K562 (cell line): ENCODE data around the gene CACNA2D3. TPM values are rescaled to one million over a fixed set of nuclear protein-coding genes. Genes with fewer than 3 reads are reported as not detected.

Experiments used
- ATAC-seq: fragments of 200-7000 bp; cut with Tn5 transposase; 3 replicates; pipeline ENCODE4 v1.9.1; 2020; ENCODE audit warnings: moderate library complexity
- BruUV-seq: library from RNA; stranded (reverse); fragments of 400-500 nt; replicated peaks from 2 replicates; lab custom pipeline; 2021; lab: Mats Ljungman, UMichigan
- CTCF ChIA-PET: fragments of 300-600 bp; formaldehyde crosslinking; extraction: SDS; loops from one replicate; lab custom pipeline; 2021; ENCODE audit warnings: low intra/inter-chr PET ratio; lab: Yijun Ruan, JAX
- POLR2A ChIA-PET: fragments of 300-600, 350-650 bp; sonication (Branson Sonifier 250); formaldehyde crosslinking; extraction: SDS; loops from one replicate; lab custom pipeline; 2021; ENCODE audit warnings: antibody characterized with exemption, inconsistent platforms; lab: Yijun Ruan, JAX
- DNase-seq, 4 experiments: peaks; one replicate each; pipeline versions ENCODE4 v3.0.0 to v3.0.0-alpha.2; 2011 to 2018; ENCODE audit warnings: low spot score in 3 of 4, mixed read lengths in 3 of 4; ENCODE audit errors: extremely low read depth in 1 of 4
- FAIRE-seq: peaks from 2 replicates; lab custom pipeline; 2011; peaks lifted over from hg19 to GRCh38; lab: Jason Lieb, UNC
- H2AFZ ChIP-seq: 2 replicates; pipeline ENCODE4 v1.6.0; 2011; ENCODE audit warnings: low read depth, low read length, control low read depth, inconsistent platforms
- H3K27ac ChIP-seq: fragments of 200-600 bp; 3 replicates; pipeline ENCODE4 v1.8.0; 2011; ENCODE audit warnings: low read depth, mild to moderate bottlenecking, control low read depth, inconsistent platforms, low read length, moderate library complexity, mixed read lengths; ENCODE audit errors: extremely low read depth
- H3K27me3 ChIP-seq, 2 experiments: fragments of 300-600 bp in 1 of 2; 2 replicates in 1 of 2; 3 replicates in 1 of 2; pipeline versions ENCODE4 v1.6.0 to v1.8.0; 2011; ENCODE audit warnings: inconsistent platforms in 2 of 2, low read length in 2 of 2, mild to moderate bottlenecking in 1 of 2, mixed read lengths in 1 of 2, moderate library complexity in 1 of 2; ENCODE audit not compliant: control insufficient read depth in 2 of 2, insufficient read depth in 2 of 2
- H3K36me3 ChIP-seq: fragments of 300-600 bp; 3 replicates; pipeline ENCODE4 v1.8.0; 2011; ENCODE audit warnings: mild to moderate bottlenecking, low read length, inconsistent platforms; ENCODE audit not compliant: control insufficient read depth, insufficient read depth
- H3K4me1 ChIP-seq, 2 experiments: fragments of 200-600 bp in 1 of 2; replicated peaks in 1 of 2; 2 replicates in 1 of 2; 3 replicates in 1 of 2; pipeline versions ENCODE4 v1.5.1 to v1.8.0; 2011; ENCODE audit warnings: inconsistent platforms in 2 of 2, low read length in 2 of 2, mild to moderate bottlenecking in 1 of 2, mixed read lengths in 1 of 2, moderate library complexity in 1 of 2; ENCODE audit not compliant: control insufficient read depth in 2 of 2, insufficient read depth in 2 of 2
- H3K4me2 ChIP-seq: 2 replicates; pipeline ENCODE4 v1.6.1; 2011; ENCODE audit warnings: low read length, control low read depth, inconsistent platforms, mixed read lengths; ENCODE audit not compliant: insufficient read depth
- H3K4me3 ChIP-seq: fragments of 200-600 bp; sonication (generic), shearing (Covaris generic); 2 replicates; pipeline ENCODE4 v1.5.1; 2016; ENCODE audit warnings: control low read depth, inconsistent platforms
- H3K79me2 ChIP-seq: fragments of 200-600 bp; 3 replicates; pipeline ENCODE4 v1.8.0; 2011; ENCODE audit warnings: low read length, inconsistent platforms; ENCODE audit not compliant: control insufficient read depth, insufficient read depth
- H3K9ac ChIP-seq, 2 experiments: 2 replicates each; pipeline versions ENCODE4 v1.6.0 to v1.6.1; 2011; ENCODE audit warnings: low read depth in 2 of 2, low read length in 2 of 2, control low read depth in 1 of 2, inconsistent platforms in 1 of 2, mild to moderate bottlenecking in 1 of 2, mixed read lengths in 1 of 2; ENCODE audit not compliant: insufficient read depth in 1 of 2
- H3K9me1 ChIP-seq: one replicate; pipeline ENCODE4 v1.6.0; 2011; ENCODE audit warnings: inconsistent platforms, mild to moderate bottlenecking, low read length, moderate library complexity; ENCODE audit not compliant: control insufficient read depth, insufficient read depth
- H3K9me3 ChIP-seq: replicated peaks from 2 replicates; pipeline ENCODE4 v1.5.1; 2011; ENCODE audit warnings: low read depth, low read length, inconsistent platforms; ENCODE audit not compliant: control insufficient read depth, insufficient read depth
- H4K20me1 ChIP-seq: replicated peaks from 2 replicates; pipeline ENCODE4 v1.6.1; 2011; ENCODE audit warnings: low read length, inconsistent platforms, mixed read lengths; ENCODE audit not compliant: control insufficient read depth, insufficient read depth
- ADNP ChIP-seq: fragments of 200-800 bp; sonication (Bioruptor generic); IDR thresholded peaks from 2 replicates; pipeline ENCODE4 v1.6.1; 2016; ENCODE audit warnings: missing genetic modification characterization, missing compliant biosample characterization
- CCNT2 ChIP-seq: IDR thresholded peaks from 2 replicates; pipeline ENCODE4 v1.6.1; 2011; ENCODE audit warnings: borderline replicate concordance, low read depth, mild to moderate bottlenecking, moderate library complexity, mixed read lengths, low read length; ENCODE audit not compliant: insufficient read length; ENCODE audit errors: extremely low read depth
- DACH1 ChIP-seq: fragments of 450-650 bp; IDR thresholded peaks from 2 replicates; pipeline ENCODE4 v1.6.1; 2018; ENCODE audit not compliant: partially characterized antibody
- HLTF ChIP-seq: fragments of 450-650 bp; IDR thresholded peaks from 2 replicates; pipeline ENCODE4 v1.6.1; 2016
- RBFOX2 ChIP-seq: fragments of 200-400 bp; formaldehyde crosslinking; IDR thresholded peaks from 2 replicates; pipeline ENCODE4 v1.6.1; 2017; ENCODE audit warnings: low read depth, mild to moderate bottlenecking, low read length, moderate library complexity
- SIN3A ChIP-seq, 2 experiments: fragments of 150-350 bp in 1 of 2; IDR thresholded peaks; 2 replicates each; pipeline ENCODE4 v1.6.1; 2011 to 2016; ENCODE audit warnings: borderline replicate concordance in 2 of 2, low read depth in 2 of 2, low read length in 2 of 2, mild to moderate bottlenecking in 2 of 2, moderate library complexity in 2 of 2; ENCODE audit not compliant: control insufficient read depth in 1 of 2
- TCF3 ChIP-seq: sonication (generic); formaldehyde crosslinking; IDR thresholded peaks from 2 replicates; pipeline ENCODE4 v1.4.0; 2020; ENCODE audit warnings: mild to moderate bottlenecking, missing genetic modification reagents
- WGBS: fragments of 100-300 bp; shearing (Covaris generic); methylation state at CpG from one replicate; pipeline ENCODE4 v1.1.6; 2016; ENCODE audit warnings: low coverage, mixed read lengths; ENCODE audit not compliant: insufficient coverage; ENCODE audit errors: missing lambda C conversion rate; 5-methylcytosine and 5-hydroxymethylcytosine counted together
- in situ Hi-C: fragments of 300-500 bp; cut with MboI; formaldehyde crosslinking; loops from 4 replicates; pipeline ENCODE4 v1.15.0; 2018; ENCODE audit warnings: inconsistent platforms, mixed read lengths
- intact Hi-C: fragments of 100-400 bp; cut with micrococcal nuclease; formaldehyde crosslinking; loops from 2 replicates; pipeline ENCODE4 v1.14.2; 2022
- polyA plus RNA-seq, 8 experiments: library from polyadenylated mRNA; depleted of rRNA in 4 of 8; stranded (reverse) in 5 of 8; unstranded in 3 of 8; fragments of >200 nt; fragmentation: Nextera tagmentation in 2 of 8; fragmentation: Illumina TruSeq in 1 of 8; extraction: Ambion mirVana in 2 of 8; extraction: Trizol in 1 of 8; gene quantifications; 2 replicates each; pipeline versions ENCODE4 v1.2.1 to v1.2.3, GENCODE V29; 2011 to 2014; ENCODE audit warnings: inconsistent platforms in 1 of 8, missing spikeins in 1 of 8
- total RNA-seq, 7 experiments: library from RNA; depleted of rRNA in 6 of 7; stranded (reverse); fragments of >200 nt in 6 of 7; fragmentation: Illumina TruSeq in 2 of 7; extraction: Trizol in 2 of 7; gene quantifications; 2 replicates each; pipeline versions ENCODE4 v1.2.1 to v1.2.3, GENCODE V29; 2011 to 2021; ENCODE audit warnings: low replicate concordance in 1 of 7
- TF ChIP-seq, protein P1 (sequence below): fragments of 250-450 bp; sonication (Bioruptor Pico); IDR thresholded peaks from 2 replicates; pipeline ENCODE4 v1.8.0; 2021; ENCODE audit warnings: moderate library complexity, mild to moderate bottlenecking, inconsistent platforms
- TF ChIP-seq, protein P2 (sequence below), 2 experiments: fragments of 150-350 bp in 1 of 2; IDR thresholded peaks; 2 replicates each; pipeline ENCODE4 v1.6.1; 2012 to 2016; ENCODE audit warnings: low read depth in 2 of 2, low read length in 2 of 2, mild to moderate bottlenecking in 1 of 2, moderate library complexity in 1 of 2
- TF ChIP-seq, protein P3 (sequence below): fragments of 450-650 bp; formaldehyde crosslinking; IDR thresholded peaks from 2 replicates; pipeline ENCODE4 v1.4.0; 2020; ENCODE audit warnings: mild to moderate bottlenecking
- TF ChIP-seq, protein P4 (sequence below): fragments of 250-450 bp; sonication (Bioruptor Pico); IDR thresholded peaks from 2 replicates; pipeline ENCODE4 v1.5.0; 2020; ENCODE audit warnings: mild to moderate bottlenecking

CACNA2D3 gene
- total and polyA plus RNA-seq, 9 of the 15 experiments (the other 6 are each of a cell fraction or from before 2014, with no cell fraction given), result 0.01 TPM; not detected in 8

DNA sequence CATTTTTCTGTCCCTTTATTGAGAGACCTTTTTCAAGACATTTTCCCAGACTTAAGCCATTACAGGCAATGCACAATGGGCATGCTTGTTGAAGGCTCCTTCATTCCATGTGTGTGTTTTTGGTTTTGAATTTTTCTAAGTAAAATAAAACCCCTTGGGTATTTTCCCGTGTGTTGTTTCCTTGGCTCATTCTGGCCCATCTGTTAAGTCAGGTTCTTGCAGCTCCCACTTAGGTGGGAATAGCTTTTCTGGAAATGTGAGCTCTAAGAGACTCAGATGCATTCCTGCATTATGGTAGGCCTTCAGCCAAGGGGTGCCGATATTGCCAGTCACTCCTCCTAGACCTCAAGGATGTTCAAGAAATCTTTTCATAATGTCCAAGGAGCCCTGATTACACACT is 314.9 kb downstream of the CACNA2D3 start (continued):
- TF ChIP-seq, protein P1, sequence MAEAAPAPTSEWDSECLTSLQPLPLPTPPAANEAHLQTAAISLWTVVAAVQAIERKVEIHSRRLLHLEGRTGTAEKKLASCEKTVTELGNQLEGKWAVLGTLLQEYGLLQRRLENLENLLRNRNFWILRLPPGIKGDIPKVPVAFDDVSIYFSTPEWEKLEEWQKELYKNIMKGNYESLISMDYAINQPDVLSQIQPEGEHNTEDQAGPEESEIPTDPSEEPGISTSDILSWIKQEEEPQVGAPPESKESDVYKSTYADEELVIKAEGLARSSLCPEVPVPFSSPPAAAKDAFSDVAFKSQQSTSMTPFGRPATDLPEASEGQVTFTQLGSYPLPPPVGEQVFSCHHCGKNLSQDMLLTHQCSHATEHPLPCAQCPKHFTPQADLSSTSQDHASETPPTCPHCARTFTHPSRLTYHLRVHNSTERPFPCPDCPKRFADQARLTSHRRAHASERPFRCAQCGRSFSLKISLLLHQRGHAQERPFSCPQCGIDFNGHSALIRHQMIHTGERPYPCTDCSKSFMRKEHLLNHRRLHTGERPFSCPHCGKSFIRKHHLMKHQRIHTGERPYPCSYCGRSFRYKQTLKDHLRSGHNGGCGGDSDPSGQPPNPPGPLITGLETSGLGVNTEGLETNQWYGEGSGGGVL, result no peak
- TF ChIP-seq SIN3A (IDR thresholded peaks at IDR 0.05; ENCODE audit: borderline replicate concordance in 2 of 2, control insufficient read depth in 1 of 2, low read depth in 2 of 2, low read length in 2 of 2), result no peak
- TF ChIP-seq, protein P2, sequence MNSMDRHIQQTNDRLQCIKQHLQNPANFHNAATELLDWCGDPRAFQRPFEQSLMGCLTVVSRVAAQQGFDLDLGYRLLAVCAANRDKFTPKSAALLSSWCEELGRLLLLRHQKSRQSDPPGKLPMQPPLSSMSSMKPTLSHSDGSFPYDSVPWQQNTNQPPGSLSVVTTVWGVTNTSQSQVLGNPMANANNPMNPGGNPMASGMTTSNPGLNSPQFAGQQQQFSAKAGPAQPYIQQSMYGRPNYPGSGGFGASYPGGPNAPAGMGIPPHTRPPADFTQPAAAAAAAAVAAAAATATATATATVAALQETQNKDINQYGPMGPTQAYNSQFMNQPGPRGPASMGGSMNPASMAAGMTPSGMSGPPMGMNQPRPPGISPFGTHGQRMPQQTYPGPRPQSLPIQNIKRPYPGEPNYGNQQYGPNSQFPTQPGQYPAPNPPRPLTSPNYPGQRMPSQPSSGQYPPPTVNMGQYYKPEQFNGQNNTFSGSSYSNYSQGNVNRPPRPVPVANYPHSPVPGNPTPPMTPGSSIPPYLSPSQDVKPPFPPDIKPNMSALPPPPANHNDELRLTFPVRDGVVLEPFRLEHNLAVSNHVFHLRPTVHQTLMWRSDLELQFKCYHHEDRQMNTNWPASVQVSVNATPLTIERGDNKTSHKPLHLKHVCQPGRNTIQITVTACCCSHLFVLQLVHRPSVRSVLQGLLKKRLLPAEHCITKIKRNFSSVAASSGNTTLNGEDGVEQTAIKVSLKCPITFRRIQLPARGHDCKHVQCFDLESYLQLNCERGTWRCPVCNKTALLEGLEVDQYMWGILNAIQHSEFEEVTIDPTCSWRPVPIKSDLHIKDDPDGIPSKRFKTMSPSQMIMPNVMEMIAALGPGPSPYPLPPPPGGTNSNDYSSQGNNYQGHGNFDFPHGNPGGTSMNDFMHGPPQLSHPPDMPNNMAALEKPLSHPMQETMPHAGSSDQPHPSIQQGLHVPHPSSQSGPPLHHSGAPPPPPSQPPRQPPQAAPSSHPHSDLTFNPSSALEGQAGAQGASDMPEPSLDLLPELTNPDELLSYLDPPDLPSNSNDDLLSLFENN (IDR thresholded peaks at IDR 0.05; ENCODE audit: low read depth in 2 of 2, low read length in 2 of 2), result no peak
- TF ChIP-seq, all 486 proteins: peak for 0

DNA sequence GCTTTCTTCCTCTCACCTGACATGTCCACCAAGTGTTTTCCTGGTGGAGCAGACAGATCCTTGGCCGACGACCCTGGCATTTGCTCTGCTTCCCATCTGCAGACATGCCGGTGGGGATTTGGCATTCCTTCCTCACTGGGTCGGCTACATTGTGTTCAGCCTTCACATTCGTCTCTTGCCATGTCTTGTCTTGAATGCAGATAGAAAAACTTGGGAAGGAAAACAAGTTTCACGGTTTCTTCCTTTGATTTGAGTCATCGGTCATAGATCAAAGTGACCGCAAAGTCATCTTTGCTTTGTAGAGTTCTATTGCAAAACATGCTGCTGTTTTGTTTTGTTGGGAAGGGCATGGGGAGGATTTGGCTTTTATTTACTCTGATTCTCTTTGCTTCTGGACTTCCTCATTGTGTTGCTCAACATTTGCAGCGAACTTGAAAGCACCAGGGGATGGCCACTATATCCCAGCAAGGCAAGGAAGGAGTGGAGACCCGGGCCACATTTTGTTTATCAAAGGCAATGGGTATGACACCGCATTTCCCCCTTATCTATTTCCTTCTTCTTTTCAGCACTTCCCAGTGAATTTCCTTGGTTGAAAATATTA is 321.3 kb downstream of the CACNA2D3 start:
- Histone ChIP-seq H3K36me3 (no peaks in the 10 kb centered on the region), H3K79me2 (no peaks in the 10 kb centered on the region), H3K9ac (no peak overlapping the region), H4K20me1 (no peaks in the 10 kb centered on the region), H3K27me3 (no peaks in the 10 kb centered on the region), H3K4me1 (no peaks in the 10 kb centered on the region), H3K9me1 (no peaks in the 10 kb centered on the region), H3K9me3 (no peaks in the 10 kb centered on the region), H3K27ac (no peak overlapping the region), H2AFZ (no peak overlapping the region), H3K4me2 (no peak overlapping the region), H3K4me3 (no peak overlapping the region)
- intact Hi-C loops, result no loop called here
- FAIRE-seq (no peak), ATAC-seq (no peak), DNase-seq (no peak)
- CTCF ChIA-PET, result no interaction called here
- POLR2A ChIA-PET, result no interaction called here
- no TSS peak for BruUV-seq
- in situ Hi-C loops, result no loop called here
- WGBS, result 2% methylated on average over 9 of the region's 11 CpGs
- TF ChIP-seq, protein P3, sequence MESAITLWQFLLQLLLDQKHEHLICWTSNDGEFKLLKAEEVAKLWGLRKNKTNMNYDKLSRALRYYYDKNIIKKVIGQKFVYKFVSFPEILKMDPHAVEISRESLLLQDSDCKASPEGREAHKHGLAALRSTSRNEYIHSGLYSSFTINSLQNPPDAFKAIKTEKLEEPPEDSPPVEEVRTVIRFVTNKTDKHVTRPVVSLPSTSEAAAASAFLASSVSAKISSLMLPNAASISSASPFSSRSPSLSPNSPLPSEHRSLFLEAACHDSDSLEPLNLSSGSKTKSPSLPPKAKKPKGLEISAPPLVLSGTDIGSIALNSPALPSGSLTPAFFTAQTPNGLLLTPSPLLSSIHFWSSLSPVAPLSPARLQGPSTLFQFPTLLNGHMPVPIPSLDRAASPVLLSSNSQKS, result no peak
- no peak for TF ChIP-seq CCNT2
- no peak for TF ChIP-seq RBFOX2
- no peak for TF ChIP-seq HLTF
- no peak for TF ChIP-seq ADNP (tag)
- TF ChIP-seq, protein P4, sequence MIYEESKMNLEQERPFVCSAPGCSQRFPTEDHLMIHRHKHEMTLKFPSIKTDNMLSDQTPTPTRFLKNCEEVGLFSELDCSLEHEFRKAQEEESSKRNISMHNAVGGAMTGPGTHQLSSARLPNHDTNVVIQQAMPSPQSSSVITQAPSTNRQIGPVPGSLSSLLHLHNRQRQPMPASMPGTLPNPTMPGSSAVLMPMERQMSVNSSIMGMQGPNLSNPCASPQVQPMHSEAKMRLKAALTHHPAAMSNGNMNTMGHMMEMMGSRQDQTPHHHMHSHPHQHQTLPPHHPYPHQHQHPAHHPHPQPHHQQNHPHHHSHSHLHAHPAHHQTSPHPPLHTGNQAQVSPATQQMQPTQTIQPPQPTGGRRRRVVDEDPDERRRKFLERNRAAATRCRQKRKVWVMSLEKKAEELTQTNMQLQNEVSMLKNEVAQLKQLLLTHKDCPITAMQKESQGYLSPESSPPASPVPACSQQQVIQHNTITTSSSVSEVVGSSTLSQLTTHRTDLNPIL (CRISPR knock-in tag), result no peak
- no peak for TF ChIP-seq DACH1
- TF ChIP-seq TCF3, result no peak
